Tibial nerve (tissue), 4 donors: Measurements from ENCODE around the gene GBF1.

Source experiments
- EP300 ChIP-seq, 2 donors: sonication (generic); formaldehyde crosslinking; IDR thresholded peaks; one replicate each; pipeline ENCODE4 v1.6.1; 2017; ENCODE audit warnings: antibody characterized with exemption in 2 of 2, mild to moderate bottlenecking in 1 of 2
- POLR2A ChIP-seq, 2 donors: fragments of 450-650 bp; IDR thresholded peaks; one replicate each; pipeline ENCODE4 v1.6.1; 2017; ENCODE audit warnings: antibody characterized with exemption in 2 of 2, mild to moderate bottlenecking in 2 of 2, moderate library complexity in 2 of 2
- TF ChIP-seq, protein P1 (sequence below), 5 experiments: fragments of 200-600 bp in 3 of 5; fragments of 450-650 bp in 2 of 5; sonication (generic) in 3 of 5; IDR thresholded peaks; one replicate each; pipeline ENCODE4 v1.5.1; 2016 to 2019; ENCODE audit warnings: antibody characterized with exemption in 5 of 5, mild to moderate bottlenecking in 3 of 5, moderate library complexity in 2 of 5

DNA sequence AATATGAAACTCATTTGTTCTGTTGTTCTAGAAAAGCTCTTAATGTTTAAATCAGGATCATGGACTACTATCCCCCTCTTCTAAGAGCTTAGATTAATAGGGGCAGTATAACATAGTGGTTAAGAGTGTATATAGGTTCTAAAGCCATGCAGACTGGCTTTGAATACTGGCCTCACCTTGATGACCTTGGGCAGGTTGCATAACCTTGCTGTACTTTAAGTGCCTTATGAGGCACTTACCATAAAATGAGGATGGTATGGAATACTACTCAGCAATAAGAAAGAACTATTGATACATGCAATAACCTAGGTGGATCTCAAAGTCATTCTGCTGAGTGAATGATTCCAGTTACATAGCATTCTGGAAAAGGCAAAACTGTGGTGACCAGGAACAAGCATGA, 53.6 kb downstream of the GBF1 start:
- TF ChIP-seq POLR2A (IDR thresholded peaks at IDR 0.05) (no peak), EP300 (IDR thresholded peaks at IDR 0.05) (no peak)
- TF ChIP-seq, protein P1, sequence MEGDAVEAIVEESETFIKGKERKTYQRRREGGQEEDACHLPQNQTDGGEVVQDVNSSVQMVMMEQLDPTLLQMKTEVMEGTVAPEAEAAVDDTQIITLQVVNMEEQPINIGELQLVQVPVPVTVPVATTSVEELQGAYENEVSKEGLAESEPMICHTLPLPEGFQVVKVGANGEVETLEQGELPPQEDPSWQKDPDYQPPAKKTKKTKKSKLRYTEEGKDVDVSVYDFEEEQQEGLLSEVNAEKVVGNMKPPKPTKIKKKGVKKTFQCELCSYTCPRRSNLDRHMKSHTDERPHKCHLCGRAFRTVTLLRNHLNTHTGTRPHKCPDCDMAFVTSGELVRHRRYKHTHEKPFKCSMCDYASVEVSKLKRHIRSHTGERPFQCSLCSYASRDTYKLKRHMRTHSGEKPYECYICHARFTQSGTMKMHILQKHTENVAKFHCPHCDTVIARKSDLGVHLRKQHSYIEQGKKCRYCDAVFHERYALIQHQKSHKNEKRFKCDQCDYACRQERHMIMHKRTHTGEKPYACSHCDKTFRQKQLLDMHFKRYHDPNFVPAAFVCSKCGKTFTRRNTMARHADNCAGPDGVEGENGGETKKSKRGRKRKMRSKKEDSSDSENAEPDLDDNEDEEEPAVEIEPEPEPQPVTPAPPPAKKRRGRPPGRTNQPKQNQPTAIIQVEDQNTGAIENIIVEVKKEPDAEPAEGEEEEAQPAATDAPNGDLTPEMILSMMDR (IDR thresholded peaks at IDR 0.05): no peak
